ENCODE results near the gene FOSL2. TPM values are rescaled to one million over a fixed set of nuclear protein-coding genes. Genes with fewer than 3 reads are reported as not detected.
"Not testable (repeated sequence)": the region's sequence is repeated elsewhere in the genome, so short reads cannot be mapped to it uniquely, and the experiment has no call there.

The FOSL2 gene
- total and polyA plus RNA-seq, 7 donors: 20.1 to 278 (median 74.7) TPM

- Histone ChIP-seq H3K36me3 (ENCODE audit: insufficient read depth in 1 of 2, low read depth in 1 of 2) (no peaks in the 10 kb centered on the region), H3K4me1 (peaks cover 31% of the 10 kb centered on the region), H3K27ac (no peak overlapping the region), H3K27me3 (ENCODE audit: insufficient read depth in 3 of 3, low read length in 2 of 3) (no peaks in the 10 kb centered on the region), H3K9me3 (no peaks in the 10 kb centered on the region), H3K4me3 (no peak overlapping the region)
- intact Hi-C loops (cut with DNase I): no loop called here
- WGBS, 3 donors: 89 to 94% (median 93%) methylated on average over 9 of the region's 9 CpGs
- ATAC-seq (no peak), DNase-seq (peak in 1 of 2 donors; percentile 12)
- TF ChIP-seq CTCF (IDR thresholded peaks at IDR 0.05): no peak
Observed at GRCh38 chr2:28368357-28368798, 24.3 kb upstream of the FOSL2 start.

GRCh38 chr2:28369358-28369757 lies 23.3 kb upstream of the FOSL2 start:
- Histone ChIP-seq H3K4me3 (no peak overlapping the region), H3K27me3 (ENCODE audit: insufficient read depth in 3 of 3, low read length in 2 of 3) (no peaks in the 10 kb centered on the region), H3K27ac (peak overlapping the region; percentile 63), H3K36me3 (ENCODE audit: insufficient read depth in 1 of 2, low read depth in 1 of 2) (no peaks in the 10 kb centered on the region), H3K4me1 (peaks cover 31% of the 10 kb centered on the region), H3K9me3 (no peaks in the 10 kb centered on the region)
- TF ChIP-seq CTCF (IDR thresholded peaks at IDR 0.05): no peak
- intact Hi-C loops (cut with DNase I): no loop called here
- 48 to 59% (median 48%) methylated on average over 5 of the region's 5 CpGs for WGBS, 3 donors
- DNase-seq (peak in 1 of 2 donors; percentile 24), ATAC-seq (peak in 2 of 4 donors; percentile 10 to 21)

- H3K27me3 ChIP-seq (ENCODE audit: insufficient read depth in 3 of 3, low read length in 2 of 3): no peaks in the 10 kb centered on the region
- peaks cover 25% of the 10 kb centered on the region for H3K4me1 ChIP-seq
- no peak overlapping the region for H3K4me3 ChIP-seq
- peak overlapping the region; percentile 63 for H3K27ac ChIP-seq
- DNase-seq: peak in 1 of 2 donors; percentile 88
- no peaks in the 10 kb centered on the region for H3K36me3 ChIP-seq (ENCODE audit: insufficient read depth in 1 of 2, low read depth in 1 of 2)
- TF ChIP-seq CTCF (IDR thresholded peaks at IDR 0.05): peak; percentile 3
- WGBS, 3 donors: 50 to 59% (median 55%) methylated on average over 3 of the region's 3 CpGs
- intact Hi-C loops (cut with DNase I): no loop called here
- peak; percentile 85 to 97 (median 91) for ATAC-seq
- H3K9me3 ChIP-seq: no peaks in the 10 kb centered on the region
Observed at GRCh38 chr2:28370354-28370753, 22.3 kb upstream of the FOSL2 start.

- H3K27ac ChIP-seq; H3K36me3 ChIP-seq (ENCODE audit: insufficient read depth in 1 of 2, low read depth in 1 of 2); DNase-seq; H3K9me3 ChIP-seq; intact Hi-C loops (cut with DNase I); ATAC-seq; H3K4me3 ChIP-seq; H3K27me3 ChIP-seq (ENCODE audit: insufficient read depth in 3 of 3, low read length in 2 of 3): not testable (repeated sequence)
- WGBS, 3 donors: 79 to 83% (median 80%) methylated on average over 4 of the region's 4 CpGs
- peaks cover 15% of the 10 kb centered on the region for H3K4me1 ChIP-seq
Observed at GRCh38 chr2:28371728-28372127, 20.9 kb upstream of the FOSL2 start.

- ATAC-seq (no peak), DNase-seq (no peak)
- H3K27me3 ChIP-seq (ENCODE audit: insufficient read depth in 3 of 3, low read length in 2 of 3): no peaks in the 10 kb centered on the region
- no peak overlapping the region for H3K4me3 ChIP-seq
- WGBS, 3 donors: 80 to 84% (median 81%) methylated on average over 4 of the region's 4 CpGs
- peaks cover 24% of the 10 kb centered on the region for H3K4me1 ChIP-seq
- TF ChIP-seq CTCF (IDR thresholded peaks at IDR 0.05): no peak
- no peaks in the 10 kb centered on the region for H3K36me3 ChIP-seq (ENCODE audit: insufficient read depth in 1 of 2, low read depth in 1 of 2)
- intact Hi-C loops (cut with DNase I): no loop called here
- H3K27ac ChIP-seq: no peak overlapping the region
- no peaks in the 10 kb centered on the region for H3K9me3 ChIP-seq
Observed at GRCh38 chr2:28373854-28374253, 18.8 kb upstream of the FOSL2 start.
